ENCODE measurements around the gene NBPF20.
"Not testable (repeated sequence)": the region's sequence is repeated elsewhere in the genome, so short reads cannot be mapped to it uniquely, and the experiment has no call there.

NBPF20 gene

GRCh38 chr1:145429329-145429728, 3.9 kb upstream of the NBPF20 start:
- not testable (repeated sequence) for DNase-seq

- DNase-seq: not testable (repeated sequence)
Measured at GRCh38 chr1:145424612-145425435, 579 bp downstream of the NBPF20 start.

GRCh38 chr1:145415149-145415548, 10.3 kb downstream of the NBPF20 start:
- not testable (repeated sequence) for DNase-seq

- DNase-seq: not testable (repeated sequence)
Measured at GRCh38 chr1:145407266-145407665, 18.1 kb downstream of the NBPF20 start.

- not testable (repeated sequence) for DNase-seq
Measured at GRCh38 chr1:145404949-145405348, 20.5 kb downstream of the NBPF20 start.

GRCh38 chr1:145400701-145401100, 24.7 kb downstream of the NBPF20 start:
- DNase-seq: not testable (repeated sequence)

All from NCI-H1048 (cell line).